H1 (cell line): ENCODE results near the gene HHAT. TPM values are rescaled to one million over a fixed set of nuclear protein-coding genes. Genes with fewer than 3 reads are reported as not detected.

Experiments used
- CTCF ChIA-PET: fragments of 300-600 bp; sonication (Branson Sonifier 250); formaldehyde crosslinking; loops from one replicate; lab custom pipeline; 2021; ENCODE audit not compliant: partially characterized antibody; lab: Charles Lee
- POLR2A ChIA-PET: fragments of 300-600 bp; sonication (Branson Sonifier 250); formaldehyde crosslinking; loops from one replicate; lab custom pipeline; 2021; ENCODE audit warnings: inconsistent platforms; ENCODE audit not compliant: partially characterized antibody; lab: Charles Lee
- DNase-seq, 2 experiments: peaks; one replicate each; pipeline versions ENCODE4 v3.0.0 to v3.0.0-alpha.2; 2010 to 2022; ENCODE audit warnings: low spot score in 2 of 2, low read depth in 1 of 2, mixed read lengths in 1 of 2
- FAIRE-seq: peaks from 2 replicates; lab custom pipeline; 2011; peaks lifted over from hg19 to GRCh38; lab: Jason Lieb, UNC
- H2AFZ ChIP-seq: 2 replicates; pipeline ENCODE4 v1.8.1; 2012; ENCODE audit warnings: low read length, inconsistent platforms
- H2AK5ac ChIP-seq: 2 replicates; pipeline ENCODE4 v1.6.1; 2013; ENCODE audit warnings: low read depth, low read length
- H2BK120ac ChIP-seq: replicated peaks from 2 replicates; pipeline ENCODE3; 2013; ENCODE audit warnings: low read depth, low read length, inconsistent platforms
- H2BK12ac ChIP-seq: 2 replicates; pipeline ENCODE4 v1.6.1; 2013; ENCODE audit warnings: low read depth, low read length
- H2BK15ac ChIP-seq: 2 replicates; pipeline ENCODE4 v1.6.1; 2013; ENCODE audit warnings: low read length
- H2BK20ac ChIP-seq: 2 replicates; pipeline ENCODE4 v1.6.1; 2013; ENCODE audit warnings: low read length
- H2BK5ac ChIP-seq: 2 replicates; pipeline ENCODE4 v1.6.1; 2013; ENCODE audit warnings: low read depth, low read length
- H3K14ac ChIP-seq: 2 replicates; pipeline ENCODE4 v1.6.1; 2013; ENCODE audit warnings: inconsistent platforms; ENCODE audit not compliant: insufficient read length
- H3K18ac ChIP-seq: 2 replicates; pipeline ENCODE4 v1.6.1; 2013; ENCODE audit warnings: low read length; ENCODE audit errors: extremely low read depth
- H3K23ac ChIP-seq: 2 replicates; pipeline ENCODE4 v1.6.1; 2013; ENCODE audit warnings: inconsistent platforms; ENCODE audit not compliant: insufficient read length
- H3K23me2 ChIP-seq: 2 replicates; pipeline ENCODE4 v1.6.1; 2013; ENCODE audit warnings: low read depth, low read length
- H3K27ac ChIP-seq: 2 replicates; pipeline ENCODE4 v1.6.1; 2011; ENCODE audit warnings: low read depth, low read length, inconsistent platforms
- H3K27me3 ChIP-seq, 4 experiments: replicated peaks in 1 of 4; 1 replicate in 1 of 4; 2 replicates in 3 of 4; pipeline versions ENCODE4 v1.6.1 to v1.8.1; 2011 to 2013; ENCODE audit warnings: low read length in 3 of 4, mild to moderate bottlenecking in 3 of 4, inconsistent platforms in 2 of 4, mixed read lengths in 2 of 4, moderate library complexity in 1 of 4; ENCODE audit not compliant: control insufficient read depth in 3 of 4, insufficient read depth in 3 of 4; ENCODE audit errors: extremely low read depth in 1 of 4
- H3K36me3 ChIP-seq, 4 experiments: 2 replicates each; pipeline versions ENCODE4 v1.6.1 to v1.8.1; 2011 to 2013; ENCODE audit warnings: mild to moderate bottlenecking in 4 of 4, low read length in 3 of 4, moderate library complexity in 2 of 4, control low read depth in 1 of 4, inconsistent platforms in 1 of 4; ENCODE audit not compliant: insufficient read depth in 4 of 4, control insufficient read depth in 2 of 4
- H3K4ac ChIP-seq: replicated peaks from 2 replicates; pipeline ENCODE3; 2013; ENCODE audit warnings: low read length, low read depth, mixed read lengths, inconsistent platforms; ENCODE audit not compliant: insufficient read length
- H3K4me1 ChIP-seq, 4 experiments: replicated peaks in 1 of 4; 1 replicate in 1 of 4; 2 replicates in 3 of 4; pipeline versions ENCODE4 v1.6.1 to v1.8.1; 2011 to 2013; ENCODE audit warnings: low read length in 3 of 4, inconsistent platforms in 2 of 4, mixed read lengths in 1 of 4; ENCODE audit not compliant: insufficient read depth in 4 of 4, control insufficient read depth in 3 of 4
- H3K4me2 ChIP-seq, 2 experiments: 2 replicates each; pipeline versions ENCODE4 v1.6.1 to v1.8.1; 2011 to 2013; ENCODE audit warnings: low read depth in 2 of 2, low read length in 2 of 2, control low read depth in 1 of 2, inconsistent platforms in 1 of 2, mild to moderate bottlenecking in 1 of 2; ENCODE audit not compliant: insufficient read depth in 1 of 2
- H3K4me3 ChIP-seq, 4 experiments: fragments of 200-600, 300-600 bp in 1 of 4; sonication (generic), shearing (Covaris generic), sonication (Bioruptor Twin) in 1 of 4; 2 replicates each; pipeline versions ENCODE4 v1.5.1 to v1.8.1; 2011 to 2016; ENCODE audit warnings: low read length in 4 of 4, low read depth in 3 of 4, control low read depth in 2 of 4, inconsistent platforms in 2 of 4, mild to moderate bottlenecking in 2 of 4, mixed read lengths in 1 of 4, moderate library complexity in 1 of 4; ENCODE audit not compliant: insufficient read depth in 2 of 4; ENCODE audit errors: extremely low read depth in 1 of 4
- H3K56ac ChIP-seq: replicated peaks from 2 replicates; pipeline ENCODE3; 2013; ENCODE audit warnings: low read depth, mild to moderate bottlenecking, mixed read lengths, low read length, inconsistent platforms; ENCODE audit not compliant: insufficient read length
- H3K79me1 ChIP-seq: 2 replicates; pipeline ENCODE4 v1.6.1; 2013; ENCODE audit warnings: low read depth, low read length, control low read depth
- H3K79me2 ChIP-seq, 2 experiments: 2 replicates each; pipeline versions ENCODE4 v1.6.1 to v1.8.1; 2012 to 2013; ENCODE audit warnings: low read length in 2 of 2, mild to moderate bottlenecking in 2 of 2, inconsistent platforms in 1 of 2; ENCODE audit not compliant: insufficient read depth in 2 of 2, control insufficient read depth in 1 of 2
- H3K9ac ChIP-seq, 4 experiments: replicated peaks in 1 of 4; 1 replicate in 1 of 4; 2 replicates in 3 of 4; pipeline versions ENCODE4 v1.6.1 to v1.8.1; 2011 to 2013; ENCODE audit warnings: low read depth in 3 of 4, low read length in 3 of 4, control low read depth in 2 of 4, mild to moderate bottlenecking in 2 of 4, moderate library complexity in 2 of 4, inconsistent platforms in 1 of 4; ENCODE audit errors: extremely low read depth in 1 of 4
- H3K9me3 ChIP-seq, 2 experiments: 2 replicates each; pipeline versions ENCODE4 v1.6.1 to v1.8.1; 2012 to 2013; ENCODE audit warnings: mild to moderate bottlenecking in 2 of 2, moderate library complexity in 2 of 2, control low read depth in 1 of 2, inconsistent platforms in 1 of 2, low read depth in 1 of 2, low read length in 1 of 2, mixed read lengths in 1 of 2; ENCODE audit not compliant: insufficient read depth in 2 of 2
- H4K20me1 ChIP-seq, 2 experiments: replicated peaks in 1 of 2; 2 replicates each; pipeline versions ENCODE3 to v1.8.1; 2011 to 2013; ENCODE audit warnings: inconsistent platforms in 2 of 2, low read length in 2 of 2, mild to moderate bottlenecking in 1 of 2; ENCODE audit not compliant: insufficient read depth in 2 of 2, control insufficient read depth in 1 of 2
- H4K5ac ChIP-seq: 2 replicates; pipeline ENCODE4 v1.6.1; 2013; ENCODE audit warnings: low read length, low read depth, mixed read lengths, inconsistent platforms; ENCODE audit not compliant: insufficient read length
- H4K8ac ChIP-seq: 2 replicates; pipeline ENCODE4 v1.8.0; 2013; ENCODE audit warnings: mild to moderate bottlenecking, moderate library complexity, low read length, inconsistent platforms; ENCODE audit not compliant: insufficient read depth; ENCODE audit errors: extremely low read depth
- H4K91ac ChIP-seq: replicated peaks from 2 replicates; pipeline ENCODE3; 2013; ENCODE audit warnings: low read length, mixed read lengths, inconsistent platforms; ENCODE audit not compliant: insufficient read length
- BACH1 ChIP-seq: IDR thresholded peaks from 2 replicates; pipeline ENCODE4 v1.6.1; 2012; ENCODE audit warnings: low read length, improper control_type of control experiment
- BCL11A ChIP-seq, 2 experiments: IDR thresholded peaks; one replicate each; pipeline ENCODE4 v1.6.1; 2011; ENCODE audit warnings: low read depth in 2 of 2, low read length in 2 of 2, mild to moderate bottlenecking in 2 of 2
- CBX5 ChIP-seq: fragments of 300-800, 300-1000 bp; sonication (generic); IDR thresholded peaks from 2 replicates; pipeline ENCODE4 v1.7.1; 2016; ENCODE audit warnings: antibody characterized with exemption, low read length, low read depth
- CHD2 ChIP-seq: IDR thresholded peaks from 2 replicates; pipeline ENCODE4 v1.6.1; 2012; ENCODE audit warnings: low read length, improper control_type of control experiment
- EP300 ChIP-seq, 2 experiments: IDR thresholded peaks; 1 replicate in 1 of 2; 2 replicates in 1 of 2; pipeline ENCODE4 v1.6.1; 2011 to 2012; ENCODE audit warnings: low read depth in 2 of 2, low read length in 2 of 2, mild to moderate bottlenecking in 2 of 2, borderline replicate concordance in 1 of 2, inconsistent platforms in 1 of 2, moderate library complexity in 1 of 2
- FOSL1 ChIP-seq: IDR thresholded peaks from 2 replicates; pipeline ENCODE4 v1.6.1; 2011; ENCODE audit warnings: mild to moderate bottlenecking, low read depth, low read length, moderate library complexity; ENCODE audit not compliant: insufficient read depth
- JUN ChIP-seq: IDR thresholded peaks from 2 replicates; pipeline ENCODE4 v1.6.1; 2011; ENCODE audit warnings: low read depth, mild to moderate bottlenecking, improper control_type of control experiment, low read length
- KDM4A ChIP-seq: IDR thresholded peaks from one replicate; pipeline ENCODE4 v1.7.1; 2012; ENCODE audit warnings: low read depth, mild to moderate bottlenecking, moderate library complexity, low read length, inconsistent platforms; ENCODE audit not compliant: severe bottlenecking
- KDM5A ChIP-seq: fragments of 200-600 bp; IDR thresholded peaks from 2 replicates; pipeline ENCODE4 v1.7.1; 2012; ENCODE audit warnings: mild to moderate bottlenecking, low read length, inconsistent platforms, mixed read lengths
- POLR2A ChIP-seq, 2 experiments: IDR thresholded peaks; 1 replicate in 1 of 2; 2 replicates in 1 of 2; pipeline ENCODE4 v1.6.1; 2011; ENCODE audit warnings: low read depth in 2 of 2, low read length in 2 of 2, mild to moderate bottlenecking in 2 of 2; ENCODE audit errors: control extremely low read depth in 1 of 2
- POU5F1 ChIP-seq: IDR thresholded peaks from 2 replicates; pipeline ENCODE4 v1.6.1; 2011; ENCODE audit warnings: low read depth, mild to moderate bottlenecking, low read length, moderate library complexity
- RFX5 ChIP-seq: IDR thresholded peaks from 2 replicates; pipeline ENCODE4 v1.6.1; 2011; ENCODE audit warnings: low read depth, low read length, improper control_type of control experiment, borderline replicate concordance
- TEAD4 ChIP-seq: IDR thresholded peaks from 2 replicates; pipeline ENCODE4 v1.6.1; 2012; ENCODE audit warnings: low read depth, low read length, inconsistent platforms, mixed read lengths
- WGBS, 2 experiments: shearing (Covaris generic) in 1 of 2; methylation state at CpG; one replicate each; pipeline versions ENCODE4 v1.1.6 to v1.1.7; 2013 to 2015; ENCODE audit warnings: low lambda C conversion rate in 2 of 2, mixed read lengths in 2 of 2, inconsistent platforms in 1 of 2, low coverage in 1 of 2, missing lambda C conversion rate in 1 of 2; ENCODE audit not compliant: insufficient replicate concordance in 2 of 2, insufficient coverage in 1 of 2, insufficient read length in 1 of 2; ENCODE audit errors: extremely low coverage in 1 of 2, missing lambda C conversion rate in 1 of 2; 5-methylcytosine and 5-hydroxymethylcytosine counted together
- polyA plus RNA-seq, 7 experiments: library from polyadenylated mRNA; depleted of rRNA in 3 of 7; stranded (reverse) in 5 of 7; unstranded in 2 of 7; fragments of >200 nt in 5 of 7; fragments of 200-250 nt in 2 of 7; gene quantifications; 1 replicate in 5 of 7; 2 replicates in 1 of 7; 4 replicates in 1 of 7; pipeline versions ENCODE4 v1.2.1 to v1.2.3, GENCODE V29; 2011 to 2013; ENCODE audit warnings: missing spikeins in 2 of 7, mixed read lengths in 2 of 7
- total RNA-seq: library from RNA; stranded (reverse); fragmentation: NEBNext Ultra II Directional; extraction: Animal tissue kit (Norgen Biotek cat#: 25700); gene quantifications from 2 replicates; pipeline ENCODE4 v1.2.1, GENCODE V29; 2021
- TF ChIP-seq, protein P1 (sequence below): IDR thresholded peaks from 2 replicates; pipeline ENCODE4 v1.6.1; 2012; ENCODE audit warnings: low read length, inconsistent platforms

HHAT gene
- total and polyA plus RNA-seq, 2 of the 8 experiments (the other 6 are each of a cell fraction or from before 2014, with no cell fraction given) = 0.15 to 0.51 TPM

DNA sequence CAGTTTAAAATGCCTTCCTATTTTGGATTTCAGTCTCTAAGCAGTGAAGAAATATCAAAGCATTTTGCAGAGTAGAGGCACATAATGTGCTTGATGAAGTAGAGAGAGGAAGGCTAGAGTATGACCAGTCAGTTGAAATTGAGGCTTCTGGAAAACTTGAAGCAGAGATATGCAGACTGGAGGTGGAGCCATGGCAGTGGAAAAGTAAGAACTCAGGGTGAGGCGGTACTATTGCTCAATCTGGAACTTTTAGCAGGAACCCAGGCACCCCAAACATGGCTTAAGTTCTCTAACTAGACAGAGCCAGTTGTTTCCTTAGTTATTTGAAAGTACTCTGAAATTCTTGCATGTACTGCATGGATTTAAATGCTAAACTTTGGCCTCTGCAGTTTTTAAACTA lies 288.6 kb downstream of the HHAT start:
- H3K4me3 ChIP-seq = no peak overlapping the region
- CTCF ChIA-PET = interaction anchor here (1.5 kb wide), 1 partner anchor 517 kb away, joined by 4 read pairs; the partner anchor contains the start of gene KCNH1
- TF ChIP-seq RFX5 = no peak
- TF ChIP-seq CBX5 = no peak
- TF ChIP-seq BACH1 = no peak
- no peak for TF ChIP-seq JUN
- no peak for TF ChIP-seq TEAD4
- TF ChIP-seq, protein P1, sequence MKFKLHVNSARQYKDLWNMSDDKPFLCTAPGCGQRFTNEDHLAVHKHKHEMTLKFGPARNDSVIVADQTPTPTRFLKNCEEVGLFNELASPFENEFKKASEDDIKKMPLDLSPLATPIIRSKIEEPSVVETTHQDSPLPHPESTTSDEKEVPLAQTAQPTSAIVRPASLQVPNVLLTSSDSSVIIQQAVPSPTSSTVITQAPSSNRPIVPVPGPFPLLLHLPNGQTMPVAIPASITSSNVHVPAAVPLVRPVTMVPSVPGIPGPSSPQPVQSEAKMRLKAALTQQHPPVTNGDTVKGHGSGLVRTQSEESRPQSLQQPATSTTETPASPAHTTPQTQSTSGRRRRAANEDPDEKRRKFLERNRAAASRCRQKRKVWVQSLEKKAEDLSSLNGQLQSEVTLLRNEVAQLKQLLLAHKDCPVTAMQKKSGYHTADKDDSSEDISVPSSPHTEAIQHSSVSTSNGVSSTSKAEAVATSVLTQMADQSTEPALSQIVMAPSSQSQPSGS = no peak
- no peak for TF ChIP-seq FOSL1
- TF ChIP-seq POU5F1 = no peak
- no peak for TF ChIP-seq POLR2A (IDR thresholded peaks at IDR 0.05; ENCODE audit: control extremely low read depth in 1 of 2, low read depth in 2 of 2, low read length in 2 of 2)
- no peak for TF ChIP-seq KDM4A
- TF ChIP-seq BCL11A (IDR thresholded peaks at IDR 0.05; ENCODE audit: low read depth in 2 of 2, low read length in 2 of 2) = no peak
- no peak for TF ChIP-seq EP300 (IDR thresholded peaks at IDR 0.05; ENCODE audit: borderline replicate concordance in 1 of 2, low read depth in 2 of 2, low read length in 2 of 2)
- no peak for TF ChIP-seq KDM5A
- TF ChIP-seq CHD2 = no peak

More for the DNA sequence above, 288.6 kb downstream of the HHAT start:
- Histone ChIP-seq H3K9ac (no peak overlapping the region), H3K79me2 (no peaks in the 10 kb centered on the region), H2AFZ (no peak overlapping the region), H4K5ac (no peak overlapping the region), H3K4me1 (no peaks in the 10 kb centered on the region), H4K91ac (no peak overlapping the region), H3K79me1 (no peaks in the 10 kb centered on the region), H3K23ac (no peak overlapping the region), H3K18ac (no peak overlapping the region), H2BK12ac (no peak overlapping the region), H2BK120ac (no peak overlapping the region), H3K27me3 (no peaks in the 10 kb centered on the region), H2AK5ac (no peak overlapping the region), H3K14ac (no peak overlapping the region), H2BK20ac (no peak overlapping the region), H3K56ac (no peak overlapping the region), H4K8ac (no peak overlapping the region), H3K23me2 (no peaks in the 10 kb centered on the region), H3K4ac (no peak overlapping the region), H2BK5ac (no peak overlapping the region), H3K4me2 (no peak overlapping the region), H2BK15ac (no peak overlapping the region), H3K36me3 (no peaks in the 10 kb centered on the region), H3K27ac (no peak overlapping the region), H4K20me1 (no peaks in the 10 kb centered on the region), H3K9me3 (no peaks in the 10 kb centered on the region)
- POLR2A ChIA-PET = no interaction called here
- DNase-seq (no peak), FAIRE-seq (no peak)
- 82% methylated on average over 1 of the region's 1 CpG; no CpG with 5 or more reads in 1 of the 2 experiments for WGBS, 2 experiments
